ENCODE data around the gene RNF20.
A peak's percentile ranks its signal among the peaks of the same experiment; 100 is the strongest.

RNF20 gene

GRCh38 chr9:101524371-101524770 is 9.3 kb upstream of the RNF20 start:
- Mint-ChIP-seq H3K36me3 (ENCODE audit: low read depth) (no peaks in the 10 kb centered on the region), H3K4me3 (no peak overlapping the region), H3K27me3 (ENCODE audit: low read depth) (peaks cover 4% of the 10 kb centered on the region)

DNA sequence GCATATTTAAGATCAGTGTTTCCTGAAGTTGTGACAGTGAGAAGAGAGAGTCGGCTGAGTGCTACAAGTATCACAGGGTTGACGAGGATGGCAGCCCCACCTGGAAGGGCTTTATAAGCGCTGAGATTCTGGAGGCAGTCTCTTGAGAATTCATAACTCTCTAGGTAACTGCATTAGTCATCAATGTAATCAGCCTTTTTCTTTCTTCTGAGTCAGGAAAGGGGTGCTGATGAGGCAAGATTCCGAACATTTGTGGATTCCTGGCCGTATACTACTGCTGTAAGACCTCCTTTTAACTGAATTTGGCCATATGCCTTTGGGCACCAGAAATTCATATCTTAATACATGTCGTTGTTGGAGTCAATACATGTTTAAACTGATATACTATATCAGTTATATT is 6.6 kb upstream of the RNF20 start:
- no peaks in the 10 kb centered on the region for H3K4me1 Mint-ChIP-seq
- H3K27me3 Mint-ChIP-seq (ENCODE audit: low read depth): peaks cover 4% of the 10 kb centered on the region
- TF ChIP-seq, protein P1, sequence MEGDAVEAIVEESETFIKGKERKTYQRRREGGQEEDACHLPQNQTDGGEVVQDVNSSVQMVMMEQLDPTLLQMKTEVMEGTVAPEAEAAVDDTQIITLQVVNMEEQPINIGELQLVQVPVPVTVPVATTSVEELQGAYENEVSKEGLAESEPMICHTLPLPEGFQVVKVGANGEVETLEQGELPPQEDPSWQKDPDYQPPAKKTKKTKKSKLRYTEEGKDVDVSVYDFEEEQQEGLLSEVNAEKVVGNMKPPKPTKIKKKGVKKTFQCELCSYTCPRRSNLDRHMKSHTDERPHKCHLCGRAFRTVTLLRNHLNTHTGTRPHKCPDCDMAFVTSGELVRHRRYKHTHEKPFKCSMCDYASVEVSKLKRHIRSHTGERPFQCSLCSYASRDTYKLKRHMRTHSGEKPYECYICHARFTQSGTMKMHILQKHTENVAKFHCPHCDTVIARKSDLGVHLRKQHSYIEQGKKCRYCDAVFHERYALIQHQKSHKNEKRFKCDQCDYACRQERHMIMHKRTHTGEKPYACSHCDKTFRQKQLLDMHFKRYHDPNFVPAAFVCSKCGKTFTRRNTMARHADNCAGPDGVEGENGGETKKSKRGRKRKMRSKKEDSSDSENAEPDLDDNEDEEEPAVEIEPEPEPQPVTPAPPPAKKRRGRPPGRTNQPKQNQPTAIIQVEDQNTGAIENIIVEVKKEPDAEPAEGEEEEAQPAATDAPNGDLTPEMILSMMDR (IDR thresholded peaks at IDR 0.05; ENCODE audit: unreplicated experiment in 3 of 3): no peak
- no peak overlapping the region for H3K27ac Mint-ChIP-seq
- no peaks in the 10 kb centered on the region for H3K9me3 Mint-ChIP-seq
- no peaks in the 10 kb centered on the region for H3K36me3 Mint-ChIP-seq (ENCODE audit: low read depth)
- no peak overlapping the region for H3K4me3 Mint-ChIP-seq

More at GRCh38 chr9:101524371-101524770, 9.3 kb upstream of the RNF20 start:
- Mint-ChIP-seq H3K9me3 (no peaks in the 10 kb centered on the region), H3K27ac (no peak overlapping the region), H3K4me1 (no peaks in the 10 kb centered on the region)
- TF ChIP-seq, protein P1 (IDR thresholded peaks at IDR 0.05; ENCODE audit: unreplicated experiment in 3 of 3): no peak

- H3K36me3 Mint-ChIP-seq (ENCODE audit: low read depth): no peaks in the 10 kb centered on the region
- TF ChIP-seq, protein P1 (IDR thresholded peaks at IDR 0.05; ENCODE audit: unreplicated experiment in 3 of 3): no peak
- H3K9me3 Mint-ChIP-seq: no peaks in the 10 kb centered on the region
These were observed 5.6 kb upstream of the RNF20 start for GRCh38 chr9:101528015-101528414.

GRCh38 chr9:101530076-101530711 is 3.5 kb upstream of the RNF20 start:
- Mint-ChIP-seq H3K4me3 (peak overlapping the region in 2 of 3 experiments; percentile 15 to 40), H3K4me1 (peaks cover 14% of the 10 kb centered on the region), H3K27ac (no peak overlapping the region), H3K9me3 (no peaks in the 10 kb centered on the region), H3K27me3 (ENCODE audit: low read depth) (no peaks in the 10 kb centered on the region), H3K36me3 (ENCODE audit: low read depth) (no peaks in the 10 kb centered on the region)
- TF ChIP-seq, protein P1 (IDR thresholded peaks at IDR 0.05; ENCODE audit: unreplicated experiment in 3 of 3): peak; percentile 69 to 83 (median 82)

More at GRCh38 chr9:101528015-101528414, 5.6 kb upstream of the RNF20 start:
- Mint-ChIP-seq H3K4me3 (no peak overlapping the region), H3K27ac (no peak overlapping the region), H3K4me1 (peaks cover 4% of the 10 kb centered on the region), H3K27me3 (ENCODE audit: low read depth) (peaks cover 4% of the 10 kb centered on the region)

DNA sequence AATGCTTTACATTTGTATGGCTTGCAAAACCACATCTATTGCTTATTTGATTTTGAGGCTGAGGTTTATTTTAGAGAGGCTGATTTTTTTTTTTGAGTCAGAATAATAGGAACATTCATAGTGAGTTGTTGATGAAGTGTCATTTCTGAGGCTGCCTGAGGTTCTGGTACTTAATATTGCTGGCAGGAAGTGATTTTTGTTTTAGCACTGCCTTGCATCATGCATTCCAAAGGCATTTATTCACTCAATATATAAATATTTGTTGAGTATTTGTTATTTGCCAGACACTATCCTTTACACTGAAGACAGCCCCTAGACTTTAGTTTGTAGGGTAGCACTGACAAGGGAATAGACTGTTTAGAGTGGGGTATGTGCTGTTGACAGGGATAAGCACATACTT is 2.7 kb downstream of the RNF20 start:
- H3K4me1 Mint-ChIP-seq: peaks cover 14% of the 10 kb centered on the region
- no peaks in the 10 kb centered on the region for H3K27me3 Mint-ChIP-seq (ENCODE audit: low read depth)
- H3K36me3 Mint-ChIP-seq (ENCODE audit: low read depth): peaks cover 8% of the 10 kb centered on the region
- no peaks in the 10 kb centered on the region for H3K9me3 Mint-ChIP-seq
- no peak overlapping the region for H3K27ac Mint-ChIP-seq
- H3K4me3 Mint-ChIP-seq: peak overlapping the region in 1 of 3 experiments; percentile 29
- TF ChIP-seq, protein P1 (IDR thresholded peaks at IDR 0.05; ENCODE audit: unreplicated experiment in 3 of 3): no peak

DNA sequence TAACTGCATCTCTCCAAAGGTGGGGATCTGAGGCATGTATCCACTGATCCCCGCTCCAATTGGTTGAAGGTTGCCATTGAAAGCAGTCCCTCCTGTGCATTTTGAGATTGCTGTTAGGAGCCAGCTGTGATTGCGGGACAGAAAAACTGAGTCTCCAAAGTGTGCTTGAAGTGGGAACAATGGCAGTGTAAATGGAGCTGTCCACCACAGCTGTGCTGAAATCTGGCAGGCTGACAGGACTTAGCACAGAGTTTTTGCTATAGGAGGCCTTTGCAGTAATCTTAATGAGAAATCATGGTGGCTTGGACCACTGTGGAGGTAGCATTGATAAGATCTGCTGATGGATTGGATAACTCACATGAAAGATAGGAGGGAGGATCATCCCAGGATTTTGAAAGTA is 3.3 kb downstream of the RNF20 start:
- no peaks in the 10 kb centered on the region for H3K27me3 Mint-ChIP-seq (ENCODE audit: low read depth)
- H3K27ac Mint-ChIP-seq: no peak overlapping the region
- TF ChIP-seq, protein P1 (IDR thresholded peaks at IDR 0.05; ENCODE audit: unreplicated experiment in 3 of 3): no peak
- H3K4me1 Mint-ChIP-seq: peaks cover 14% of the 10 kb centered on the region
- no peaks in the 10 kb centered on the region for H3K9me3 Mint-ChIP-seq
- peaks cover 8% of the 10 kb centered on the region for H3K36me3 Mint-ChIP-seq (ENCODE audit: low read depth)
- no peak overlapping the region for H3K4me3 Mint-ChIP-seq

Measured in nephron (organoid).